Epithelial cell of alveolus of lung (primary cell): ENCODE measurements around the gene GINS1. TPM values are rescaled to one million over a fixed set of nuclear protein-coding genes. Genes with fewer than 3 reads are reported as not detected.

ENCODE experiments used
- total RNA-seq: library from RNA; depleted of rRNA; stranded (reverse); fragments of >200 nt; gene quantifications from 2 replicates; pipeline ENCODE4 v1.2.1, GENCODE V29; 2015

Gene GINS1
- 5.2 and 12.9 TPM in 2 replicates for total RNA-seq

DNA sequence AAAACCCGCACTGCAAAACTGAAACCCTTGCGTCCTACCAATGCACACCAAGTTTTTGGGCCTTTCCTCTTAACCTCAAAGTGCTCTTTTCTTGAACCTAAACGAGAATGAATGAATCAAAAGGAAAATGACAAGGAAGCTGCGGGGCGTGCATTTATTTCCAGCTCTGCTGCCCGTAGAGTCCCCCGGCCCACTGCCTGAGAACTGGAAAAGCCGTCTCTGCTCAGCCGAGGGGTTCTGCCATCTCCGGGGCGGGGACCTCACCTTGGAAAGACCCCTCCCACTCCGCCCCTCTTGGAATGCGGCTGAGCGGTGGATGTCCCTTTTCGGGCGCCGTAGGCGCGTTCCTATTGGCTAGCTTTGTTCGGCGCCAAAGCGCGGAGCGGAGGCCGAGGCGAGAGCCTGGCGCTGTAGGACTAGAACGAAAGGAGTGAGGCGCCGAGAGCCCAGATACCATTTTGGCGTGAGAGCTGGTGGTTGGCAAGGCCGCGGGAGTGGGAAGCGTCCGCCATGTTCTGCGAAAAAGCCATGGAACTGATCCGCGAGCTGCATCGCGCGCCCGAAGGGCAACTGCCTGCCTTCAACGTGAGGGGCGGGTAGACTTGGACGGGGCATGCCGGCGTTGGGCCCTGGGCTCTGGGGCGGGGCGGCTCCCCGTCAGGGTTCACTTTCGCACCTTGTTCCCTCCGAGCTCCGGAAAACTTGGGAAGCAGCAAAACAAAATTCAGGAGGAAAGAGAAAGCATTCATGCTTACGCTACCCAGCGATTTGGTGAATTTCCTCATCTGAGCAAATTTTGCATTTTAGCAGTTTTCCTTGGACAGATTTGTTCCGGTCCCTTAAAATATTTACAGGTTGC, at the start of gene GINS1:
Gene GINS1, plus strand, starts transcription at position 363 of the 859 bp plus-strand sequence. Its CDS starts 148 bp downstream, at position 511.

DNA sequence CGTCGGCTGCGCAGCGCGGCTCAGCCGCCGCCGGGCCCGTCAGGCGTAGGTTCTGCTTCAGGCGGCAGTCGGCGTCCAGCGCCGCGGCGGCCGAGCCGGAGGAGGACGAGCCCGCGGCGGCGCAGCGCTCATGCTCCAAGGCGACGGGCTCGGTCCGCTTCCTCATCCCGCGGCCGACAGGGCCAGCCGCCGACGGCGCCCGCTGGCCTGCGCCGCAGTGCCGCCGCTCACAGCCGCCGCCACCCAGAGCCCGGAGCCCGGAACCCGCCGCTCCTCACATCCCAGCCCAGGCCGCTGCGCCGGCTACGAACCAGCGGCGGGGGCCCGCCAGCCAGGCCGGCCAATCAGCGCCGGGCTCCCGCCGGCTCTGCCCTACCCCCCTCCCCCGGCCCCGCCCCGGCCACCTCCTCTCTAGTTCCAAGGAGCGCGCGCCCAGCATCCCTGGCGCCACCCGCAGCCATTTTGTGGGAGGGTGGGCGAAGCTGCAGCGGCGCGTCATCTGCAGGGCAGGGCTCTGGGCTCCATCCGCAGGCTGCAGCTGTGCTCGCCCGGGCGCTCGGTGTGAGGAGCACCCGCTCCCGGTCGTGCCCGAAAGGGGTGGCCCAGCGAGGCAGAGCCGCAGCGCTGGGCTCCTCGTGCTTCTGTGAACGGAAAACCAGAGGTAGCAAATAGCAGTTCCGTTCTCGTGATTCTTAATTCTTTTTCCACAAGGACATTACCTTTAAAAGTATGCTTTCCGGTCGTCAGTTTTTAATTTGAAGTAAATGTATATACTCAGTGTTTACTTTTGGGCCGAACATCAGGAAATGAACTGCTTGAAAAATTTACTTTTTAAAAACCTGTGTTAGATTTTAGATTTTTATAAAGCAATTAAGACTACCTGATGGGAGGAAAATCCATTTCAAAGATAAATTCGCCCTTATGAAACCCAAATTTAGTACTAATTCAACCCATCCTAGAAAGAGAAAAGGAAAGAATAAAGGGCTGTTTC, 16.6 kb upstream of the GINS1 start, which contains the start of gene ABHD12:
Gene ABHD12, minus strand, starts transcription at position 298 of the 991 bp plus-strand sequence. Its CDS starts 132 bp downstream, at position 166.

Other genes with a start within 250 kb of the GINS1 start
- gene ENTPD6, start 212.0 kb upstream of the GINS1 start, total RNA-seq = 20.8 and 61.0 TPM in 2 replicates
- 37.3 and 153 TPM in 2 replicates for gene PYGB, start 159.6 kb upstream of the GINS1 start, total RNA-seq
- 29.7 and 39.8 TPM in 2 replicates for gene ABHD12, start 16.8 kb upstream of the GINS1 start, total RNA-seq
- gene NINL, start 177.9 kb downstream of the GINS1 start, total RNA-seq = 6.5 and 9.0 TPM in 2 replicates
- 5.3 and 8.4 TPM in 2 replicates for gene NANP, start 216.3 kb downstream of the GINS1 start, total RNA-seq